GM18520 (cell line): ENCODE data around the gene NKTR.

Source experiments
- ATAC-seq: cut with Tn5 transposase; IDR thresholded peaks from one replicate; pipeline ENCODE4 v1.9.1; 2021; ENCODE audit not compliant: unreplicated experiment

The NKTR gene

GRCh38 chr3:42691816-42692666 is 91.6 kb downstream of the NKTR start:
- ATAC-seq: no peak

DNA sequence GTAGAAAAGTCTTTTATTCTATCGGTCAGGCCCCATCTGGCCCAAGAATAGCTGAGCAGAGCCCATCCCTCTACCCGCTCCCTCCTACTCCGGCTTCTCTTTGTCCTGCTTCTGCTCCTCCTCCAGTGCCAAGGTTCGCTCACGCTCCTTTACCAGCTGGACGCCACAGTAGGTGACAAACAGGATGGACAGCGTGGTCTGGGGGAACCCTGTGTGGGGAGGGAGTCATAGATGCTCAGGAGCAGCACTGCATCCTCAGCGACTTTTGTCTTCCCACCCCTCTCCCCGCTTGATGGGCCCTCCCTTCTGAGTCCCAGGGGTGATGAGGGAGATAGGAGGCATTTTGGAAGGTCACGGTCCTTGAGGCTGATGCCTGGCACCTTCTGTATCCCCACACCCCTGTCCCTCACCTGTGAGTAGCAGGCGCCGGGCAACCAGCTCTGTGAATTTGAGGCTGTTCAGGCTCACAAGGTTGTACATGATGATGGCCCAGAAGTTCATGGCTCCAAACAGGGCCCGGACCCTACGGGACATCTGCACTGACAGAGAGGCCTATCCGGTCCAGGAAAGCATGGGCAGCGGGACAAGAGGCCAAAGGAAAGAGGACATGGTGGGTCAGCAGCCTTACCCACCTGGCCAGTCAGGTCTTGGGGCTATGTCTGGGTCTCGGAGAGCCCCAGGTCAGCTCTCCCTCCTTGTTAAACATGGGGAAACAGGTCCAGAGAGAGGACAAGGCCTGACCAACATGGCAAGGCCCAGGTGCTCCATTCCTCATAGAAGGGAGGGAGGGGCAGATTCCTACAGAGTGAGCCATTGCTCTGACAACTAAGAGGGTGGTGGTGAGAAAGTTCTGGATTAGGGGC is 92.4 kb downstream of the NKTR start:
- ATAC-seq: no peak

DNA sequence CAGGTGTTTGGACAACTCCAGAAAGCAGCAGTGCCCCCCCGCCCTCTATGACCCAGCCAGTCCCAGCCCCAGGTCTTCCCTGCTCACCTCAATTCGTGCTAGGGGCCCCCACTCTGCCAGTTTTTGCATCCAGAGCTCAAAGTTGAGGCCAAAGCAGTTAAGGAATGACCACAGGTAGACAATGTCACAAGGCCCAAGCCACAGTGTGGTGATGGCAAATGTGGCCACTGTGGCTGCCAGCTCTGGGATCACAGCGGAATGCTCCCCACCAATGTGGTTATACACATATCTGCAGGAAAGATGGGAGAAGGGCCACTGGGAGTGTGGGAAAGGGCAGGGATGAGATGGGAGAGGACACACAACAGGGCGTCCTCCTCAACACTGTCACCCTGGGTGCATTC is 93.0 kb downstream of the NKTR start:
- ATAC-seq: no peak

DNA sequence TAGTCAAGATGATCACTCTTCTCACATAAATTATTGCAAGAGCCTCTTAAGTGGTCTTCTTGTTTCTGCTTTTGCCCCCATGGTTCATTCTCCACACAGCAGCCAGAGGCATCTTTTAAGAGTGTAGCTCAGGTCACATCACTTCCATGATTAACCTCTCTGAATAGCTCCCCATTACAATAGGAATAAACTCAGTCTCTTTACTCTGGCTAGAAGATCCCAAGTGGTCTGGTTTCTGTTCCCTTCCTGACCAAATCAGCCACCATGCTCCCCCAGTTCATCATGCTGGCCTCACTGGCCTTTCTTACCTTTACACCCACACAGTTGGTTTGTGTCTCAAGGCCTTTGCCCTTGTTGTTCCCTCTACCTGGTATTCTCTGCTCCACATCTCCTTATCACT is 93.9 kb downstream of the NKTR start:
- ATAC-seq: no peak

DNA sequence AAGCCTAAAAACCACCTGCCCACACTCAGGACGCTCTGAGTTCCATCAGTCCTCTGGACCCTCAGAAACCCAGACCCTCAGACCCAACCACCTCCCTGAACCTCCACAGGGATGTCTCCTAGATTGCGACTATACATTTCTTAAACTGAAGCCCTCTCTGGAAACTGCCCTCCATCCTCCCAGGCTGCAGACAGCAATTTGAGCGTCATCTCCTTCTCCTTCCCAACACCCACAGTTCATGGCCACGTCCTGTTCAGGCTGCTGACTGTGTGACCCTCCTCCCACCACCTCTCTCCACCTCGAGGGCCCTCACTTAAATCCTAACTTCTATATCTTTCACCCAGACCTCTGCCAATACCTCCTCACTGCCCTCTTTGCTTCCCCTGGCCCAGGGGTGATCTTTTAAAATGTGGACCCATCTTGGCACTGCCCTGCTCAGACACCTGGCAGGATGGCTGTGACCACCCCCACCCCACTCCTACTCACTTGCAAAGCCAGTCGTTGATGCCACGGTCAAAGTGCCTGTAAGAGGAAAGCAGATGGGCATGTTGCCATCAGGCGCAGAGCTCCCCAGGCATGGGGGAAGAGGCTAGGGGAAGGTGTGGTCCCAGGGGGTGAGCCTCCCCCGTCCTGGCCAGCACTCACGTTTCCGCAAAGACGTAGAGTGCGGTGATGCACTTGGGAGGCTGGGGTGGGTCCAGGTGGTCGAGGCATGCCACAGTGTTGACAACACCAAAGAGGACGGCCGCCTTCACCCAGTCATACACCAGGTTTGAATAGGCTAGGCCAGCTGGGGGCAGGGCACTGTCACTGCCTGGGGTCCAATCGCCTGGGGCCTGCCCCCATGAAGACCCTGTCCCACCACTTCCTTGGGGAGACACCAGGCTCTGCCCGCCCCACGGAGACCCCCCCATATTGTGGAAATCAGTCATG is 96.1 kb downstream of the NKTR start:
- ATAC-seq: no peak

DNA sequence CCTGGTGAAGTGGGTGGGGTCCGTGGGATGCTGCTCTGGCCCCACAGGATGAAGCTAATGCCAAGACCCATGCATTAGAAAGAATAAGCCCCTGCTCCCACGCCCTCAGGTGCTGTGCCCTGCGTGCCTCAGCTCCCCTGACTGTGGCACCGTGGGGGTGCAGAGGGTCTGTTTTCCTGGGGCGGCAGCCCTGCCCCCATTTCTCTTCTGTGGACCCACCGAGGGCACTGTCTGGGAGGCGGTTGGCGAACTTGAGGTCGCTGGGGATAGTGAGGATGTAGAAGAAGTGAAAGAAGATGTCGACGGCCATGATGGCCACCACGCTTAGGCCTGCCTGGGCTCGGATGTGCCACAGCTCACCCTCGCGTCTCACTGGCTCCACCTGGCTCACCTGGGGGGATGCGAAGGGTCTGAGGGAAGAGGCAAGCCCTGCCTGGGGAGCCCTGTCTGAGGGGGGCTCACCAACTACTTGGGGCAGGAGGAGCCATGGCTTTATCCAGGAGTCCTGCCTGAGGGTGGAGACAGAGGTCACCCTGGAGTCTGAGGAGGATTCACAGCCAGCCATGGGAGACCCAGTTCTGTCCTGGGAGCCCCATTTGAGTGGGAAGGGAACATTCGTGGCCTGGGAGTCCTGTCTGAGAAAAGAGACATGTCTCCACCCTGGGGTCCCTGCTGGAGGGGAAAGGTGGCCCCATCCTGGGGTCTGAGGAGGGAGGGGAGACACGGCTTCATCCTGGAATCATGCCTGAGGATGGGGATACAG is 97.0 kb downstream of the NKTR start:
- no peak for ATAC-seq
